ENCODE results near the gene DNAL4. TPM values are rescaled to one million over a fixed set of nuclear protein-coding genes. Genes with fewer than 3 reads are reported as not detected.
"Not testable (repeated sequence)": the region's sequence is repeated elsewhere in the genome, so short reads cannot be mapped to it uniquely, and the experiment has no call there.

The DNAL4 gene
- total and polyA plus RNA-seq, 9 donors = 12.7 to 17.7 (median 14.8) TPM

GRCh38 chr22:38815842-38816241 lies 21.9 kb upstream of the DNAL4 start:
- H3K4me3 ChIP-seq (ENCODE audit: low read length) = no peak overlapping the region
- no peaks in the 10 kb centered on the region for H3K9me3 ChIP-seq (replicated peaks; ENCODE audit: control insufficient read depth, low read depth, low read length)
- WGBS (ENCODE audit: insufficient coverage) = no CpG with 5 or more reads among the region's 1 CpG
- DNase-seq = no peak
- no peak overlapping the region for H3K27ac ChIP-seq (ENCODE audit: low read length)
- peaks cover 2% of the 10 kb centered on the region for H3K27me3 ChIP-seq (ENCODE audit: control insufficient read depth, insufficient read depth, low read length)
- no peaks in the 10 kb centered on the region for H3K36me3 ChIP-seq (ENCODE audit: control insufficient read depth, insufficient read depth, low read length)
- no peaks in the 10 kb centered on the region for H3K4me1 ChIP-seq (ENCODE audit: control insufficient read depth, insufficient read depth, low read length)

DNA sequence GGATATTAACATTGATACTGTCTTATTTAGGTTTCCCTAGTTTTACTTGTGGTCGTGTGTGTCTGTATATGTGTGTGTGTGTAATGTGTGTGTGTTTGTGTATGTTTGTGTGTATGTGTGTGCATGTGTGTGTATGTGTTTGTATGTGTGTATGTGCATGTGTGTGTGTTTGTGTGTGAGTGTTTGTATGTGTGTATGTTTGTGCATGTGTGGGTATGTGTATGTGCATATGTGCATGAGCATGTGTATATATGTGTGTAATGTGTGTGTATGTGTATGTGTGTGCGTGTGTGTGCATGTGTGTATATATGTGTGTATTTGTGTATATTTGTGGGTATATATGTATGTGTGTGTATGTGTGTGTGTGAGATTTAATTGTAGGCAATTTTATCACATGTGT lies 17.3 kb upstream of the DNAL4 start:
- no peak for DNase-seq
- WGBS (ENCODE audit: insufficient coverage) = 76% methylated on average over 2 of the region's 2 CpGs
- Histone ChIP-seq H3K9me3 (replicated peaks; ENCODE audit: control insufficient read depth, low read depth, low read length) (peaks cover 5% of the 10 kb centered on the region), H3K27ac (ENCODE audit: low read length) (no peak overlapping the region), H3K27me3 (ENCODE audit: control insufficient read depth, insufficient read depth, low read length) (peaks cover 2% of the 10 kb centered on the region), H3K36me3 (ENCODE audit: control insufficient read depth, insufficient read depth, low read length) (no peaks in the 10 kb centered on the region), H3K4me1 (ENCODE audit: control insufficient read depth, insufficient read depth, low read length) (no peaks in the 10 kb centered on the region), H3K4me3 (ENCODE audit: low read length) (no peak overlapping the region)

- DNase-seq; H3K27me3 ChIP-seq (ENCODE audit: control insufficient read depth, insufficient read depth, low read length); H3K27ac ChIP-seq (ENCODE audit: low read length); H3K36me3 ChIP-seq (ENCODE audit: control insufficient read depth, insufficient read depth, low read length); H3K4me1 ChIP-seq (ENCODE audit: control insufficient read depth, insufficient read depth, low read length); H3K9me3 ChIP-seq (replicated peaks; ENCODE audit: control insufficient read depth, low read depth, low read length); H3K4me3 ChIP-seq (ENCODE audit: low read length): not testable (repeated sequence)
- WGBS (ENCODE audit: insufficient coverage) = 30% methylated on average over 3 of the region's 8 CpGs
Observed at GRCh38 chr22:38805041-38805593, 11.2 kb upstream of the DNAL4 start.

DNA sequence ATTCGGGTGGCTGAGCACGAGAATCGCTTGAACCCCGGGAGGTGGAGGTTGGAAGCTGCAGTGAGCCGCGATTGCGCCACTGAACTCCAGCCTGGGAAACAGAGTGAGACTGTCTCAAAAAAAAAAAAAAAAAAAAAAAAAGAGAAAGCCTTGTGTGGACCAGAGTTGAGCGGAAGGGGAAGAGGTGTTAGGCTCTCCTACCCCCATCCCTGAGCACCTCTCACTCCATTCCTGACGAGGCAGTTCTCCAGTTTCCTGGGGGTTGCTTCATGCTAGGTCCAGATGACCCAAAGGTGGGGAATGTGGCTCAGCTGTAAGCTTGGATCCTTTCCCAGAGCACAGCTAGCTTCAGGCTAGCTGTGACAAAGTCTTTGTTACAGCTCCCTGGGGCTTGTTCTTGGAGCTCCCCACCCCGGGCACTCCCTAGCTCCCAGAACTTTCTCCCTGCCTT lies 8.8 kb upstream of the DNAL4 start:
- Histone ChIP-seq H3K4me1 (ENCODE audit: control insufficient read depth, insufficient read depth, low read length) (peaks cover 5% of the 10 kb centered on the region), H3K27ac (ENCODE audit: low read length) (no peak overlapping the region), H3K4me3 (ENCODE audit: low read length) (no peak overlapping the region), H3K9me3 (replicated peaks; ENCODE audit: control insufficient read depth, low read depth, low read length) (no peaks in the 10 kb centered on the region), H3K27me3 (ENCODE audit: control insufficient read depth, insufficient read depth, low read length) (peaks cover 11% of the 10 kb centered on the region), H3K36me3 (ENCODE audit: control insufficient read depth, insufficient read depth, low read length) (no peaks in the 10 kb centered on the region)
- WGBS (ENCODE audit: insufficient coverage) = no CpG with 5 or more reads among the region's 10 CpGs
- DNase-seq = peak; percentile 87

DNA sequence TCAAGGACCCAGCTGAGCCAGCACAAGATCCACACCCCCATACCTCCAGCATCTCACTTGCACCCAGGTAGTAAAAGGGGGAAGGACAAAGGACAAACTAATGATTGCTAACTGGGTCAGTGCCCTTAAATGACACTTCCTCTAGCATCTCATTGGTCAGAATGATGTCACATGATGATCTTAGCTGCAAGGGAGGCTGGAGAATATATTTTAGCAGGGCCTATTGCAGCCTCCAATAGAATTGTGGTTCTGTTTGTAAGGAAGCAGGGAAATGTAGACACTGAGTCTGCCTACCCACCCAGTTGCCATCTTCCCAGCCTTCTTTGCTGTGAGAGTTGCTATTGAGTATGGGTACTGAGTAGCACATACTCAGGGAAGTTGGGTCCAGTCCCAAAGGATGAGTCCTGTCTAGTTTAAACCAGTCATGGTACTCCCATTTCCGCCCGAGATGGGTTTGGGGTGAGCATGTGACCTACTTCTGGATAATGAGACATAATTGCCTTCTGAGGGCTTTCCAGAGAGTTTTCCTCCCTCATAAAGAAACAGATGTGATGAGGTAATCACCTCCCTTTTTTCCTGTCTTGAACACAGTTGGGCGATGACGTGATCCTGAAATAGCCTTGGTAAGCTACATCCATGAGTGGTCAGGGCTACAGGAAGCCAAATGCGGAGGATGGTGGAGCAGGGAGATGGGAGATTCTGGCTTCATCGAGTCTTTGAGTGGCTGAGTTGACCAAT lies 5.5 kb upstream of the DNAL4 start:
- no peaks in the 10 kb centered on the region for H3K9me3 ChIP-seq (replicated peaks; ENCODE audit: control insufficient read depth, low read depth, low read length)
- no peaks in the 10 kb centered on the region for H3K36me3 ChIP-seq (ENCODE audit: control insufficient read depth, insufficient read depth, low read length)
- no peak overlapping the region for H3K27ac ChIP-seq (ENCODE audit: low read length)
- H3K4me1 ChIP-seq (ENCODE audit: control insufficient read depth, insufficient read depth, low read length) = peaks cover 6% of the 10 kb centered on the region
- no peak overlapping the region for H3K4me3 ChIP-seq (ENCODE audit: low read length)
- no peak for DNase-seq
- H3K27me3 ChIP-seq (ENCODE audit: control insufficient read depth, insufficient read depth, low read length) = peaks cover 19% of the 10 kb centered on the region
- no CpG with 5 or more reads among the region's 6 CpGs for WGBS (ENCODE audit: insufficient coverage)

DNA sequence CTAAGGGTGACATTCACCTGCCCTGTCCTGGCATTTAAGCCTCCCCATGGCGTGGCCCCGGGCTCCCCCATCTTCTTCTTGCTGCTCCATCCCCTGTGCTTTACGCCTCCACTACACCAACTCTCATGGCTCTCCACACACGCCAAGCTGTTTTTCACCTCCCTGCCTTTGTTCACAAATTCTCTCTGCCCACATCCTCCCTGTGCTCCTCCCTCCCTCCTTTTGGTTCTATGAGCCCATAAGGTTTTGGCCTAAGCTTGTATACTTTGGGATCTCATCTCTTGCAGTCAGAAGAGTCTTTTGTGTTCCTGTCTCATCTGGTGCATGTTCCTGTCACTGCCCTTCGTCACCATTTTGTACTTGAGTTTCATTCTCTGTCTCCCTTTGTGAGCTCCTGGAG lies 4.6 kb upstream of the DNAL4 start:
- WGBS (ENCODE audit: insufficient coverage) = 70% methylated on average over 5 of the region's 5 CpGs
- Histone ChIP-seq H3K27me3 (ENCODE audit: control insufficient read depth, insufficient read depth, low read length) (peaks cover 19% of the 10 kb centered on the region), H3K9me3 (replicated peaks; ENCODE audit: control insufficient read depth, low read depth, low read length) (no peaks in the 10 kb centered on the region), H3K4me3 (ENCODE audit: low read length) (no peak overlapping the region), H3K36me3 (ENCODE audit: control insufficient read depth, insufficient read depth, low read length) (no peaks in the 10 kb centered on the region), H3K27ac (ENCODE audit: low read length) (no peak overlapping the region), H3K4me1 (ENCODE audit: control insufficient read depth, insufficient read depth, low read length) (peaks cover 9% of the 10 kb centered on the region)
- no peak for DNase-seq

- Histone ChIP-seq H3K27me3 (ENCODE audit: control insufficient read depth, insufficient read depth, low read length) (peaks cover 13% of the 10 kb centered on the region), H3K36me3 (ENCODE audit: control insufficient read depth, insufficient read depth, low read length) (no peaks in the 10 kb centered on the region), H3K4me1 (ENCODE audit: control insufficient read depth, insufficient read depth, low read length) (peaks cover 10% of the 10 kb centered on the region), H3K4me3 (ENCODE audit: low read length) (no peak overlapping the region), H3K9me3 (replicated peaks; ENCODE audit: control insufficient read depth, low read depth, low read length) (no peaks in the 10 kb centered on the region), H3K27ac (ENCODE audit: low read length) (no peak overlapping the region)
- WGBS (ENCODE audit: insufficient coverage) = 77% methylated on average over 8 of the region's 12 CpGs
- no peak for DNase-seq
Observed at GRCh38 chr22:38796262-38796957, 2.5 kb upstream of the DNAL4 start.

GRCh38 chr22:38795569-38795968 lies 1.6 kb upstream of the DNAL4 start:
- 66% methylated on average over 3 of the region's 4 CpGs for WGBS (ENCODE audit: insufficient coverage)
- no peak overlapping the region for H3K4me3 ChIP-seq (ENCODE audit: low read length)
- H3K4me1 ChIP-seq (ENCODE audit: control insufficient read depth, insufficient read depth, low read length) = peaks cover 10% of the 10 kb centered on the region
- H3K27me3 ChIP-seq (ENCODE audit: control insufficient read depth, insufficient read depth, low read length) = peaks cover 12% of the 10 kb centered on the region
- H3K27ac ChIP-seq (ENCODE audit: low read length) = no peak overlapping the region
- H3K9me3 ChIP-seq (replicated peaks; ENCODE audit: control insufficient read depth, low read depth, low read length) = no peaks in the 10 kb centered on the region
- no peaks in the 10 kb centered on the region for H3K36me3 ChIP-seq (ENCODE audit: control insufficient read depth, insufficient read depth, low read length)
- DNase-seq = no peak

- peaks cover 11% of the 10 kb centered on the region for H3K36me3 ChIP-seq (ENCODE audit: control insufficient read depth, insufficient read depth, low read length)
- peak overlapping the region; percentile 55 for H3K4me3 ChIP-seq (ENCODE audit: low read length)
- H3K27me3 ChIP-seq (ENCODE audit: control insufficient read depth, insufficient read depth, low read length) = peaks cover 12% of the 10 kb centered on the region
- DNase-seq = no peak
- peak overlapping the region; percentile 1 for H3K27ac ChIP-seq (ENCODE audit: low read length)
- WGBS (ENCODE audit: insufficient coverage) = 0% methylated on average over 2 of the region's 9 CpGs
- H3K4me1 ChIP-seq (ENCODE audit: control insufficient read depth, insufficient read depth, low read length) = peaks cover 18% of the 10 kb centered on the region
- H3K9me3 ChIP-seq (replicated peaks; ENCODE audit: control insufficient read depth, low read depth, low read length) = no peaks in the 10 kb centered on the region
Observed at GRCh38 chr22:38793317-38793716, 626 bp downstream of the DNAL4 start.

DNA sequence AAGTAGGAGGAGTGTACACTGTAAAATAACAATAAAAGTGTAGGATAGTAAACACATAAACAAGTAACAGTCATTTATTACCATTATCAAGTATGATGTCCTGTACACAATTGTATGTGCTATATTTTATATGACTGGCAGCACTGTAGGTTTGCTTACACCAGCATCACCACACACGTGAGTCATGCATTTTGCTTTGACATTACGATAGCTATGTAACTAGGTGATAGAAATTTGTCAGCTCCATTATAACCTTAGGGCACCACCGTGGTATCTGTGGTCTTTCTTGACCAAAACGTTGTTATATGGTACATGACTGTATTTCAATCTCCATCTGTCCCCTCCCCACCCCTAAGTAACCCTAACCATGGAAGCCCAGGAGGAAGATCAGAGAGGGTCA lies 1.1 kb downstream of the DNAL4 start:
- no peak overlapping the region for H3K27ac ChIP-seq (ENCODE audit: low read length)

More for the DNA sequence above, 1.1 kb downstream of the DNAL4 start:
- peaks cover 22% of the 10 kb centered on the region for H3K4me1 ChIP-seq (ENCODE audit: control insufficient read depth, insufficient read depth, low read length)
- no peaks in the 10 kb centered on the region for H3K9me3 ChIP-seq (replicated peaks; ENCODE audit: control insufficient read depth, low read depth, low read length)
- H3K36me3 ChIP-seq (ENCODE audit: control insufficient read depth, insufficient read depth, low read length) = peaks cover 11% of the 10 kb centered on the region
- no CpG with 5 or more reads among the region's 4 CpGs for WGBS (ENCODE audit: insufficient coverage)
- no peak for DNase-seq
- no peak overlapping the region for H3K4me3 ChIP-seq (ENCODE audit: low read length)
- H3K27me3 ChIP-seq (ENCODE audit: control insufficient read depth, insufficient read depth, low read length) = peaks cover 8% of the 10 kb centered on the region

Measured in muscle of leg (tissue), 11 donors.